ENCODE results near the gene CHADL. TPM values are rescaled to one million over a fixed set of nuclear protein-coding genes. Genes with fewer than 3 reads are reported as not detected.

The CHADL gene
- total and polyA plus RNA-seq, 9 of the 15 experiments (the other 6 are each of a cell fraction or from before 2014, with no cell fraction given), result not detected

GRCh38 chr22:41286639-41287091 lies 45.9 kb upstream of the CHADL start:
- Histone ChIP-seq H3K4me1 (replicated peaks in 1 of 2; ENCODE audit: control insufficient read depth in 2 of 2, insufficient read depth in 2 of 2, low read length in 2 of 2) (peaks cover 12 to 20% of the 10 kb centered on the region in 2 experiments), H3K27me3 (ENCODE audit: control insufficient read depth in 2 of 2, insufficient read depth in 2 of 2, low read length in 2 of 2) (no peaks in the 10 kb centered on the region), H3K27ac (ENCODE audit: extremely low read depth, low read depth, low read length) (peak overlapping the region; percentile 90), H3K36me3 (ENCODE audit: control insufficient read depth, insufficient read depth, low read length) (peaks cover 27% of the 10 kb centered on the region), H3K9me3 (replicated peaks; ENCODE audit: control insufficient read depth, insufficient read depth, low read depth, low read length) (no peaks in the 10 kb centered on the region), H2AFZ (ENCODE audit: low read depth, low read length) (peak overlapping the region; percentile 98), H3K4me2 (ENCODE audit: insufficient read depth, low read length) (peak overlapping the region; percentile 96), H3K9ac (ENCODE audit: insufficient read depth in 1 of 2, low read depth in 2 of 2, low read length in 2 of 2) (peak overlapping the region; percentile 53 to 68; a peak in 3 of 4 replicates), H4K20me1 (replicated peaks; ENCODE audit: control insufficient read depth, insufficient read depth, low read length) (no peaks in the 10 kb centered on the region), H3K9me1 (ENCODE audit: control insufficient read depth, insufficient read depth, low read length) (no peaks in the 10 kb centered on the region), H3K79me2 (ENCODE audit: control insufficient read depth, insufficient read depth, low read length) (peaks cover 35% of the 10 kb centered on the region), H3K4me3 (peak overlapping the region; percentile 96)
- POLR2A ChIA-PET, result interaction anchor here (0.5 to 1.3 kb wide), 6 partner anchors 14 to 335 kb away, joined by 3 to 8 read pairs (median 4); partner anchors contain the start of gene ZC3H7B
- intact Hi-C loops (cut with micrococcal nuclease) (loop anchor here (5.0 to 10.0 kb wide), 2 partner anchors 96 to 178 kb away; partner anchors contain the start of genes ACO2, PHF5A and TEF), in situ Hi-C loops (cut with MboI) (no loop called here)
- TSS peak; percentile 98 for BruUV-seq (replicated peaks)
- FAIRE-seq (no peak), ATAC-seq (peak; percentile 6), DNase-seq (ENCODE audit: extremely low read depth in 1 of 4, low spot score in 3 of 4) (peak in 2 of 4 experiments; percentile 23 to 56)
- 0% methylated on average over 15 of the region's 15 CpGs for WGBS (ENCODE audit: insufficient coverage, low coverage, missing lambda C conversion rate)
- CTCF ChIA-PET (ENCODE audit: low intra/inter-chr PET ratio), result no interaction called here
- no peak for TF ChIP-seq HNRNPLL (IDR thresholded peaks at IDR 0.05; ENCODE audit: low read depth, low read length, poor library complexity, severe bottlenecking)
- 0 out of 2 replicates have a peak, but pooled peaks have one; percentile 24 for TF ChIP-seq NFATC3 (IDR thresholded peaks at IDR 0.05)
- 0 out of 2 replicates have a peak, but pooled peaks have one; percentile 20 for TF ChIP-seq CEBPB (tag; IDR thresholded peaks at IDR 0.05)
- no peak for TF ChIP-seq ZNF512 (tag; IDR thresholded peaks at IDR 0.05)
- TF ChIP-seq E2F3 (CRISPR knock-in tag; IDR thresholded peaks at IDR 0.05), result no peak
- TF ChIP-seq RBM14 (IDR thresholded peaks at IDR 0.05; ENCODE audit: borderline replicate concordance, insufficient read depth, low read depth, low read length), result no peak
- TF ChIP-seq MLLT1 (IDR thresholded peaks at IDR 0.05), result no peak
- TF ChIP-seq FOXK2 (conservative IDR thresholded peaks at IDR 0.05 in 1 of 2, IDR thresholded peaks at IDR 0.05 in 1 of 2; ENCODE audit: low read depth in 2 of 2), result peak; percentile 76 to 86; a peak in 2 of 4 replicates
- TF ChIP-seq PHTF2 (CRISPR knock-in tag; IDR thresholded peaks at IDR 0.05), result no peak
- TF ChIP-seq ZNF263 (CRISPR knock-in tag; IDR thresholded peaks at IDR 0.05; ENCODE audit: borderline replicate concordance), result no peak
- TF ChIP-seq BCL6 (CRISPR knock-in tag; IDR thresholded peaks at IDR 0.05), result no peak
- TF ChIP-seq ZBTB26 (CRISPR knock-in tag; IDR thresholded peaks at IDR 0.05), result no peak
- peak; percentile 15; the same call in 1 of the 2 replicates for TF ChIP-seq SMAD4 (CRISPR knock-in tag; conservative IDR thresholded peaks at IDR 0.05)
- peak; percentile 21; the same call in 1 of the 2 replicates for TF ChIP-seq HDAC2 (IDR thresholded peaks at IDR 0.05)
- no peak for TF ChIP-seq NR0B1 (IDR thresholded peaks at IDR 0.05; ENCODE audit: partially characterized antibody)
- peak; percentile 75; the same call in 1 of the 2 replicates for TF ChIP-seq POLR2H (tag; IDR thresholded peaks at IDR 0.05; ENCODE audit: low read depth)
